ENCODE data around the gene RAB24. TPM values are rescaled to one million over a fixed set of nuclear protein-coding genes. Genes with fewer than 3 reads are reported as not detected.

RAB24 gene
- total and polyA plus RNA-seq, 2 of the 4 experiments (the other 2 are of a cell fraction) = 18.5 to 60.8 TPM

- in situ Hi-C loops (cut with MboI; ENCODE audit: low sequenced_read_pairs) (no loop called here), intact Hi-C loops (cut with micrococcal nuclease) (no loop called here), dilution Hi-C loops (cut with HindIII; ENCODE audit: low sequenced_read_pairs, unreplicated experiment) (no loop called here)
- no peak overlapping the region for H3K23ac ChIP-seq (ENCODE audit: low read depth, low read length)
- no peak overlapping the region for H3K14ac ChIP-seq (replicated peaks; ENCODE audit: low read depth, low read length)
- H4K5ac ChIP-seq (ENCODE audit: low read depth, low read length) = no peak overlapping the region
- H3K9me3 ChIP-seq (ENCODE audit: control insufficient read depth, insufficient read depth, low read length) = no peaks in the 10 kb centered on the region
- H3K4me2 ChIP-seq (ENCODE audit: low read depth, low read length) = no peak overlapping the region
- DNase-seq (no peak), ATAC-seq (ENCODE audit: low read depth) (no peak)
- H4K91ac ChIP-seq (ENCODE audit: insufficient read depth, low read depth, low read length) = no peak overlapping the region
- no peak overlapping the region for H4K8ac ChIP-seq (ENCODE audit: low read depth in 2 of 2, low read length in 2 of 2)
- WGBS, 2 experiments (ENCODE audit: extremely low coverage in 2 of 2, insufficient read length in 1 of 2) = no CpG with 5 or more reads among the region's 2 CpGs
- peaks cover 10% of the 10 kb centered on the region for H3K4me1 ChIP-seq (ENCODE audit: control insufficient read depth, insufficient read depth, low read length)
- CTCF ChIA-PET = interaction anchor here (1.4 to 2.6 kb wide), 2 partner anchors 12 to 13 kb away, joined by 3 to 8 read pairs; no protein-coding TSS in a partner anchor
- no peak overlapping the region for H3K4ac ChIP-seq (ENCODE audit: low read depth, low read length)
- no peak overlapping the region for H2AK9ac ChIP-seq (replicated peaks; ENCODE audit: low read depth, low read length, poor library complexity)
- H3K9me1 ChIP-seq (ENCODE audit: insufficient read depth, low read length) = peaks cover 4% of the 10 kb centered on the region; the same call in 1 of the 2 replicates
- H2BK5ac ChIP-seq (ENCODE audit: low read depth, low read length, poor library complexity, severe bottlenecking) = no peak overlapping the region
- no peak overlapping the region for H2BK20ac ChIP-seq (ENCODE audit: low read depth, low read length)
- H3K27ac ChIP-seq (ENCODE audit: insufficient read depth, low read length) = no peak overlapping the region
- POLR2A ChIA-PET (ENCODE audit: unreplicated experiment) = no interaction called here
- H3K27me3 ChIP-seq (ENCODE audit: control insufficient read depth, insufficient read depth, low read length) = no peaks in the 10 kb centered on the region
- H2BK15ac ChIP-seq (ENCODE audit: low read depth, low read length) = no peak overlapping the region
- H3K18ac ChIP-seq (ENCODE audit: low read depth, low read length) = no peak overlapping the region
- H3K4me3 ChIP-seq (ENCODE audit: insufficient read depth, low read depth, low read length) = no peak overlapping the region
- no TSS peak for BruUV-seq (replicated peaks)
- no peak overlapping the region for H3K56ac ChIP-seq (ENCODE audit: extremely low read depth, insufficient read depth, low read length)
- no peak overlapping the region for H2BK120ac ChIP-seq (ENCODE audit: low read depth, low read length)
- H3K9ac ChIP-seq (ENCODE audit: low read depth, low read length) = no peak overlapping the region
- peaks cover 9 to 39% of the 10 kb centered on the region in 2 experiments for H3K79me1 ChIP-seq (ENCODE audit: low read depth in 1 of 2, low read length in 2 of 2)
- peaks cover 47% of the 10 kb centered on the region for H3K36me3 ChIP-seq (ENCODE audit: control insufficient read depth, insufficient read depth, low read length)
- peaks cover 6% of the 10 kb centered on the region; the same call in 1 of the 2 replicates for H4K20me1 ChIP-seq (ENCODE audit: insufficient read depth, low read length)
- H2AK5ac ChIP-seq (ENCODE audit: low read depth, low read length) = no peak overlapping the region
- TF ChIP-seq MAZ (IDR thresholded peaks at IDR 0.05; ENCODE audit: borderline replicate concordance, low read depth, low read length) = no peak
- no peak for TF ChIP-seq CHD1 (IDR thresholded peaks at IDR 0.05; ENCODE audit: low read depth, low read length)
- no peak for TF ChIP-seq USF2 (IDR thresholded peaks at IDR 0.05; ENCODE audit: low read depth, low read length)
- no peak for TF ChIP-seq CTCF (conservative IDR thresholded peaks at IDR 0.05; ENCODE audit: low read depth, low read length)
- no peak for TF ChIP-seq NFE2L2 (IDR thresholded peaks at IDR 0.05; ENCODE audit: low read depth, low read length)
- no peak for TF ChIP-seq RFX5 (IDR thresholded peaks at IDR 0.05; ENCODE audit: low read depth, low read length)
- TF ChIP-seq ELK1 (IDR thresholded peaks at IDR 0.05; ENCODE audit: borderline replicate concordance, low read depth, low read length) = no peak
- TF ChIP-seq BHLHE40 (IDR thresholded peaks at IDR 0.05; ENCODE audit: low read depth, low read length) = no peak
- no peak for TF ChIP-seq POLR2A (IDR thresholded peaks at IDR 0.05; ENCODE audit: low read depth, low read length)
- no peak overlapping the region for H2AFZ ChIP-seq (replicated peaks; ENCODE audit: low read length, poor library complexity)
Observed at GRCh38 chr5:177297922-177298321, 5.6 kb downstream of the RAB24 start.
